Right forelimb (tissue), 1 donor: ENCODE data around the gene RBFOX1.

ENCODE experiments used
- DNase-seq: peaks from one replicate; pipeline ENCODE4 v3.0.0-alpha.2; 2018

Gene RBFOX1

DNA sequence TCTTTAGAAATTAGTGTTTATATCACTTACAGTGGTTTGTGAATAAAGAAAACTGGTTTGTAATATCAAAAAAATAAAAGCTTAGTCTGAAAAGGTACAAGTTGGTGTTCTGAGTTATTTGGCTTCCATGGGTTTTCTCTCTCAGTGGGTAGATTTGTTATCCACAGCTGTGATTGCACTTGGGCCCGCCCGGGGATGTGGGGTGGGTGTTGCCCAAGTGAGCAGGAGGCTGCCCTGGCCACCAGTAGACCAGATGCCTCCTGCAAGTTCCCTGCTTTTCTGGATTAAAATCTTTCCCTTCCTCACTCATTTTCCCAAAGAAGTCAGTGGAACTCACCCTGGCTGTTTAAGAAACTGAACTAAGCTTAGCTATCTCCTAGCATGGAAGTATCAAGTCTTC is 380.6 kb downstream of the RBFOX1 start:
- no peak for DNase-seq

DNA sequence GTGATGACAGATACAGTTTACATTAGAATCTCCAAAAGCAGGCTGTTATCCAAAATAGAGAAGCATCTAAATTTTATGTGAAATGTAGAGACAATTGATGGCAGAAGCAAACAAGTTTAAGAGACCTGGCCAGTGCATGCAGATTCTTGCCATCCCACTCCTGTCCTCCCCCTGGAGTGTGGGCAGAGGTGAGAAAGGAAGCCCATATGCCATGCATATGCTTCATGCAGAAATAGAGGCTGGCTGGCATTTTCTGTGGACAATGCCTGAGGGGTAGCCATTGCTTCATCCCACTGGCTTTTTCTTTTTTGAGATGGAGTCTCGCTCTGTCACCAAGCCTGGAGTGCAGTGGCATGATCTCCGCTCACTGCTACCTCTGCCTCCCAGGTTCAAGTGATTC is 382.1 kb downstream of the RBFOX1 start:
- no peak for DNase-seq

DNA sequence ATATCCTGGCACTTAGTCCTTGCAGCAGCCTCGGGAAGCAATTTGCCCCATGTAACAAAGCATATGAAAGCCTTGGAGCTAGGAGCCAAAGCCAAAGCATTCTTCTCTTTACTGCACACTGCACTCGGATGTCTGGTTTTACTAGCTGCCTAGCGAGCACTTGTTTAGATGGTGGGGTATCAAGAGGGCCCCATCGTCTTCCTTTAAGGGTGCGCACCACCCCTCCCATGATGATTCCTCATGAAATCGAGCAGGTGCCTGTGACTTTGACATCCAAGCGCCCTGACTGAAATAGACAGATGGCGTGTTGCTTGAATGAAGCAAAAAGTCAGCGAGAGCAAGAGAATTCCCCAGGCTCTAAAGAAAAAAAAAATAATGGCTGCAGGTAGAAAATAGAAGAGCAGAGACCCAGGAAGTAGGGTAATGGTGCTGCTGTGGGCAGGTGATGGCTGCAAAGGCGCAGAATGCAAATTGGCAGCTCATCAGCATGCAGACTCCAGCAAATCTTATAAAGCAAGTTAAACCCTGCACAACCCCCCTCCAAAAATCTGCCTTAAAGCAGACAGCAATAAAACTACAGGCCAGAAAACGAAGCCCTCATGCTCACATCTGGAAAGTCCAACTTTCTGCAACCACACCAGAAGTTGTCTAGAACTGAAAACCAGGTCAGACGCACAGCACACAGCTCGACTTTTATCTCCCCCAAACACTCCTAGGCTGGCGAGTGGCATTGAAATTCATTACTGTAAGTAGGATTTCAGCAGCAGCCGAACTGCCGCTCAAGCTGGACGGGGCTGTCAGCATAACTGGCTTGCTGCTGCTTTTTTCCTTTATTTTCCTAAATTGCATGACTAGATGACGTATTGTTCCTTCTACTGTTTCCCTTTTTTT is 384.3 kb downstream of the RBFOX1 start:
- DNase-seq: no peak

DNA sequence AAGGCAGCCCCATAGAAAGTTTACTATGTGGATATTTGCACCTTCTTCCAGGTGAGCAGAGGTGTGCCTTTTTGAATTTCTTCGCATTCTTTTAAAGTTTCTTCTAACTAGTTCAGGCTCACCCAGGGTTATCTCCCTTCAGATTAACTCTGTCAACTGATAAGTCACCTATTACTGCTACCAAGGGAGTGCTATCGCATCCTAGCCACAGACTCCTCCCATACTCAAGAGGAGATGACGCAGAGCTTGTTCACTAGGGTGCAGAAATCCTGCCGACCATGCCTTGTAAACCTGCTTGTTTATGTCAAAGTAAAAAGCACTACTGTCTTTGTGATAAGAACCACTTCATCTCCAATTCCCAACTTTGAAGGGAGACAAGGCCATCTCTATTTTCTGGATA is 390.1 kb downstream of the RBFOX1 start:
- DNase-seq: no peak

DNA sequence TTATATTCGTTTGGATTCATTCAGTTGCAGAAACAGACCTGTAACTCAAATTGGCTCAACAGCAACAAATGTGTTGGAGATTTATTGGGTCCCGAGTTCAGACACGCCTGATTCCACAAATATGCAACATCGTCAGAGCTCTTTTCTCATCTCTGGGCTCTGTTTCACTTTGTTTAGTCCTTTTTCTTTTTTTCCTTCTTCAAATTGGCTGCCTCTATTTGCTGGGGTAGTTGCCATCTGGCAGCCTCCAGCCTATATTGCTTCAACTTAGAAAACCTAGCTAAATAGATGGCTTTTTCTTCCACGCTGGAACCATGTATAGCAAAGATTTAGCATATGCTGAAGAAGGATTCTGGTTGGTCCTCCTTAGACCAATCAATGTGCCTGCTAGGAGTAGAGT is 398.5 kb downstream of the RBFOX1 start:
- DNase-seq: peak; percentile 72

DNA sequence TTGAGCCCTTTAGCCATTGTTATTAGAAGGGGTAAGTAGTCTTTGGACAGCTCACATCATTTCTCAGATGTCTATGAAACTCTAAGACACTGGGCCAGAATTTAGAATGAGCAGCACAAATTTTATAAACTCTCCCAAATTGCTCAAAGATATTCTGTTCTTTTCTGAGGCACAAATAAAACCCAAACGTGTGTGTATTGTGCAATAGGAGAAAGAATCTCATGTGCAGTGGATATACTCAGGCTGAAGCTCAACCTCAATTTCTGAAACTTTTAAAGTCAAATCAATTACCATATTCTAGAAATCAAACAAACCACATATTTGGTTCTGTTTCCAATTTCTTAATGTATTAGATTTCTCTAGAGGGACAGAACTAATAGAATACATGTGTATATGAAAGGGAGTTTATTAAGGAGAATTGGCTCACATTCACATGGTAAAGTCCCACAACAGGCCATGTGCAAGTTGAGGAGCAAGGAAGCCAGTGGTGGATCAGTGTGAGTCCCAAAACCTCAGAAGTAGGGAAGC is 403.6 kb downstream of the RBFOX1 start:
- no peak for DNase-seq

DNA sequence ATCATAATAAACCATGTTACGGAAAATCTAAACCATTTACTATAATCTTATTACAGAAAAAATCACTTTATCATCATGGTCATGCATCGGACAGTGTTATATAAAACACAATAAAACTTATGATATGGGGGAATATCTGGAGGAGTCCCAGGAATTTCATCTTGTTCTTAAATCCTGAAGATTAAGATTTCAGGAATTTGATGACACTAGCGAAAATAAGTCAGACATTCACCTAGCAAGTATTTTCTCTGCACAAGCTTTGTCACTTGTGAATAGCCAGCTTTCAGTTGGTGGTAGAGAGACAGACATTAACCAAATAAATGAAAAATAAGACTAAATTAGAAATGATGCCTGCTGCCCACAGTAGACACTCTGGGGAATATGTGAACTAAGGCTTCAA is 410.0 kb downstream of the RBFOX1 start:
- DNase-seq: no peak

DNA sequence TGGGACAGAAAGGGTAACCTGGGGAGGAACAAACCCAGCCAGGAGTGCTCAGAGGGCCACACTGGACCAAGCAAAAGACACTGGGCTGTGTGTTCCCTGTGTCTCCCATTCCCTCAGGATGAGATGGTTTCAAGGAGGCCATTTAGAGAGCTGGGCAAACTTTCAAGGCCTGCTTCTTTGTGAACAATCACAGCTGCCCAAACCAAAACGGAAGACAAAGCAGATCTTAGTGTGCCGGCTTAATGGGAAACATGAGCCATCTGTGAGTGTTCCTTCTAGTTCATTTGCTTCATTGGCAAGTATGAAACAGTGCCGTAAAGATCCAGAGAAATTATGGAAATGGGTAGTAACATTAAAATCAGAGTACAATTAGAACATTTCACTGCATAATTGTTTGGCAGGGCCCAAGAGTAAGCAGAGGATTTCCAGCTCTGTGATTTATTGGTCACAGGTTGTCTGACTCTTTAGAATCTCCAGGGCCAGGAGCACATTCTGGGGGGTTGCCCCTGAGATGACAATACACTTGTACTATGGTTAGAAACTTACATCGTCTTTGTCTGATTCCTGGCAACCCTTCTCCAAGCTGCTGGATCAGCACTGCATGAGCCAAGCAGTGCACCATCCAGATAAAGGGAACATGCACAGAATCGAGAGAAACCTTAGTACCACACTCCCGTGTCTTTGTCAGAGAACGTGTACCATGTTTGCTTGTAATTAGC is 412.1 kb downstream of the RBFOX1 start:
- DNase-seq: no peak

DNA sequence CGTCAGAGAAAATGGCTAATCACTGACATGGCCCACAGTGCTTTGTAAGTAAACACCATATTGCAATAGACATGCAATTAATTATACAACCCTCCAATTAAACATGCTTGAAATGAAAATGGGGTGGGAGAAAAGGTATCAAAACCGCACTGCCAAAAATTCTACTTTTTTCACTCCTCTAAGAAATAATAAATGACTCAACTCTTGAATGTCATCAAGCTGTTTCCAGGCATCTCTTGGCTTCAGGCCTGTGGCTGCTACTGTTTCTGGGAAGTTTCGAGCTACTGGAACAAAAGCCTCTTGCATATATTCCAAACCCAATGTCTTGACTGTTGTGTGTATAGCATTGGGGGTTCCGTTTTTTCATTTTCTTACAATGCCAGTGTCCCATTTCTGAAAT is 412.6 kb downstream of the RBFOX1 start:
- no peak for DNase-seq

DNA sequence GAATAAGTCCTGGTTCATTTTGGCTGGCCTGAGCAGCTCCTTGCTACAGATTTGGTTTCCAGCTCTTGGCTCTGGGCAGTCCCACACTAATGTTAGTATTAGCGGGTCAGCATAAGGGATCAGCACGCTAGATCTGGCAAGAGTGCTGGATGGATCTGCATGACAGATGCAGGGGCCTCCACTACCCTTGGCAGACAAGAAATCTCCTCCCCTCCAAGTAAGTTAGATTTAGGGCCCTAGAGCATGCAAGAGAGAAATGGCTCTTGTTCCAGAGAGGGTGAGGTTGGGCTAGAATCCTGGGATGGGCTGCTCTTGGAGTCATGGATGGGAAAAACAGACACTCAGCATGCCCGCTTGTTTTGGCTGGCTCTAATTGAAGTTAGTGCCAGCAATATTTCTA is 414.3 kb downstream of the RBFOX1 start:
- DNase-seq: peak; percentile 54

DNA sequence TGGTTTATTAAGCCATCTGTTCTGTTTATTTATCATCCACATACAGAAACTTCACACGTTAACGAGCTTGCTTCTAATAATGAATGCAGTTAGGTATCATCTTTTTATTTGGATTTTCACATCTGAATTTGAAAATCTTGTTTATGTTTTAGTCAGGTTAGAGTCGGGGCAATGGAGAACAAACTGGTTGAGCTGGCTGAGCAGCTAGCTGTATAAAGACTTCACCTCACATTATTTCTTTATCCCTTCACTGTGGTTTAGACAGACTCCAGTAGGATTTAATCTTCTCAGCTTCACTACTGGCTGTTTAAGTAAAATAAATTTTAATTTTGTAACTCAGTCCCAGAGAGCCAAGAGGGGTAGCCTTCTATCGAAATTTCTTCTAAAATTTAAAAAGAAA is 415.9 kb downstream of the RBFOX1 start:
- no peak for DNase-seq

DNA sequence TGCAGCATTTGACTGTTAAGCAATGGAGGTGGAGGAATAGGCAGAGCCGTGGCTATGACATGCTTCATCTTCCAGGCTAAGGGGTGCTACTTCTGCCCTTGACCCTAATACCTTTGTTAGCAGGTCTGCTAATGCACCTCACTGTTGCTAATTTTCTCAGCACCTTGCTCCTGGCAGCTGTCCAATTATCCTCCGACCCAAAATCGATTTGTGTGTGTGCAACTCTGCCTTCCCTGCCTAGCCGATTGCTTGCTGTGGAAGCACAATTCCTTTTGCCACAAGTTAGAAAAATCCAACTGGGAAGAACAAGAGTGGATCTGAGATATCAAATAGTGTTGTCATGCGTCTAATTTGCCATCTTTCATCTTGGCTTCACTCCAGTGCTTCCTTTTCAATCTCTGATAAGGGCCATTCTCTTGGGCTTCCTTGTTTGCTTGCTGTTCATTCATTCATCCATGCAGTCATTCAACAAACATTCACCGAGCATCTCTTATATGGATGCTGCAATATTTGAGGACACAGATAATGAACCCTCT is 422.8 kb downstream of the RBFOX1 start:
- no peak for DNase-seq
